OCI-LY7 (cell line): ENCODE data around the gene TPRN. TPM values are rescaled to one million over a fixed set of nuclear protein-coding genes. Genes with fewer than 3 reads are reported as not detected.
A peak's percentile ranks its signal among the peaks of the same experiment; 100 is the strongest.

Source experiments
- BruUV-seq: library from RNA; stranded (reverse); fragments of 400-500 nt; replicated peaks from 2 replicates; lab custom pipeline; 2021; lab: Mats Ljungman, UMichigan
- CTCF ChIA-PET: fragments of 300-600 bp; sonication (Branson Sonifier 250); formaldehyde crosslinking; loops from one replicate; lab custom pipeline; 2022; ENCODE audit warnings: antibody characterized with exemption; ENCODE audit not compliant: unreplicated experiment; lab: Charles Lee
- POLR2A ChIA-PET: fragments of 300-600 bp; sonication (Branson Sonifier 250); formaldehyde crosslinking; loops from one replicate; lab custom pipeline; 2022; ENCODE audit warnings: antibody characterized with exemption; lab: Charles Lee
- DNase-seq: peaks from one replicate; pipeline ENCODE4 v3.0.0-alpha.2; 2015; ENCODE audit warnings: low spot score
- H2AFZ ChIP-seq: fragments of 200-600 bp; sonication (generic), shearing (Covaris generic); 2 replicates; pipeline ENCODE4 v1.6.1; 2014; ENCODE audit warnings: mild to moderate bottlenecking, antibody characterized with exemption, low read length, moderate library complexity
- H3K27ac ChIP-seq: fragments of 200-600 bp; sonication (generic); 2 replicates; pipeline ENCODE4 v1.5.1; 2014; ENCODE audit warnings: mixed run types, low read depth, mild to moderate bottlenecking, moderate library complexity, low read length, inconsistent platforms; ENCODE audit not compliant: poor library complexity, severe bottlenecking
- H3K36me3 ChIP-seq: fragments of 200-600 bp; sonication (generic); 2 replicates; pipeline ENCODE4 v1.6.1; 2014; ENCODE audit warnings: mild to moderate bottlenecking, antibody characterized with exemption, low read length, moderate library complexity, mixed read lengths; ENCODE audit not compliant: insufficient read depth
- H3K4me1 ChIP-seq: fragments of 200-600 bp; sonication (generic); 2 replicates; pipeline ENCODE4 v1.5.1; 2014; ENCODE audit warnings: mild to moderate bottlenecking, low read length; ENCODE audit not compliant: insufficient read depth, poor library complexity, severe bottlenecking
- H3K4me2 ChIP-seq: fragments of 200-600 bp; sonication (generic); 2 replicates; pipeline ENCODE4 v1.6.1; 2014; ENCODE audit warnings: mild to moderate bottlenecking, low read length
- H3K4me3 ChIP-seq: fragments of 200-600 bp; sonication (generic); 2 replicates; pipeline ENCODE4 v1.5.1; 2014; ENCODE audit warnings: mild to moderate bottlenecking, low read depth, low read length; ENCODE audit not compliant: poor library complexity, severe bottlenecking
- H3K79me2 ChIP-seq: fragments of 200-600 bp; sonication (generic); 2 replicates; pipeline ENCODE4 v1.6.1; 2016; ENCODE audit warnings: low read depth, mild to moderate bottlenecking, low read length, moderate library complexity, mixed read lengths; ENCODE audit not compliant: insufficient read depth
- H3K9me2 ChIP-seq: fragments of 200-600 bp; sonication (generic); 2 replicates; pipeline ENCODE4 v1.6.1; 2016; ENCODE audit warnings: mild to moderate bottlenecking, low read length, mixed read lengths; ENCODE audit not compliant: insufficient read depth
- H3K9me3 ChIP-seq: fragments of 200-600 bp; sonication (generic); 2 replicates; pipeline ENCODE4 v1.6.1; 2014; ENCODE audit warnings: mild to moderate bottlenecking, mixed run types, low read length, mixed read lengths
- H4K20me1 ChIP-seq: fragments of 200-600 bp; sonication (generic); 2 replicates; pipeline ENCODE4 v1.6.1; 2014; ENCODE audit warnings: mild to moderate bottlenecking, antibody characterized with exemption, low read length, moderate library complexity, mixed read lengths; ENCODE audit not compliant: insufficient read depth
- EZH2phosphoT487 ChIP-seq: fragments of 200-600 bp; sonication (generic); IDR thresholded peaks from 2 replicates; pipeline ENCODE4 v1.6.1; 2018; ENCODE audit warnings: low read depth, borderline replicate concordance, mild to moderate bottlenecking, mixed run types, antibody characterized with exemption, low read length, moderate library complexity, mixed read lengths
- intact Hi-C: fragments of 100-400 bp; cut with micrococcal nuclease; formaldehyde crosslinking; loops from one replicate; pipeline ENCODE4 v1.10.0; 2022; ENCODE audit not compliant: unreplicated experiment
- total RNA-seq, 2 experiments: library from RNA; depleted of rRNA in 1 of 2; stranded (reverse); fragments of >200 nt in 1 of 2; shearing (Covaris generic) in 1 of 2; gene quantifications; 2 replicates each; pipeline ENCODE4 v1.2.3, GENCODE V29; 2014 to 2022
- TF ChIP-seq, protein P1 (sequence below): fragments of 200-600 bp; sonication (generic); conservative IDR thresholded peaks from 2 replicates; pipeline ENCODE4 v1.5.1; 2014; ENCODE audit warnings: mild to moderate bottlenecking, antibody characterized with exemption, low read length, moderate library complexity, mixed read lengths

TPRN gene
- total RNA-seq, 2 experiments from 2014 or later, result 9.0 to 15.9 TPM

DNA sequence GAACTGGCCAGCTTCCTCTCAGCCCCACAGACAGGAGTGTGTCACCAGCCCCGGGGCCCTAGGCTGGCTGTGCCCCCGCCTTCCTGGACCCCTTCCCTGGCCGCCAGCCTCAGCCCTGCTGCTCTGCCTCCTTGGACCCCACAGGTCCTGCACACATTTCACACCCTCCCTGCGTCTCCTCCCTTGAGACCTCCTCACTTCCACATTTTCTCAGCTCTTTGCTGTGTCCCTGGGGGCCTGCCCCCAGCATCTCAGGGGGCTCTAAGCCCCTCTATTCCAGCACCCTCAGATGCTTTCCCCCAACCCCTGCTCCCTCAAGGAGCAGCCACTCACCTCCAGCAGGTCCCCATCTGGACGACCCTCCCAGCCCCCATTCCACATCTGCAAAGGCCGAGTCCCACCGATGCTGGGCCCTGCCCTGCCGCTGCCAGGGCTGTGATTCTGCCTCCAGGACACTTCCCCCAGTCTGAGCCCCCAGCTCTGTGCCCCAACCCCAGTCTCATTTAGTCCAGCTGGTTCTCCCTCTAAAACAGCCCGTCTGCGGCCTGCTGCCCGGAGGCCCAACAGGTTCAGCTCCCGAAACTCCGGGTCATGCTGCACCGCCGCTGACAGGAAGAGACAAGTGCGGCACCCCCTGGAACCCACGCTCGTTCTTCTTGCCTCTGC, 34.4 kb upstream of the TPRN start:
- no peak overlapping the region for H3K27ac ChIP-seq
- no peak overlapping the region for H2AFZ ChIP-seq
- no peaks in the 10 kb centered on the region for H4K20me1 ChIP-seq
- H3K4me2 ChIP-seq, result peak overlapping the region; percentile 75
- no peak for TF ChIP-seq EZH2phosphoT487
- TF ChIP-seq, protein P1, sequence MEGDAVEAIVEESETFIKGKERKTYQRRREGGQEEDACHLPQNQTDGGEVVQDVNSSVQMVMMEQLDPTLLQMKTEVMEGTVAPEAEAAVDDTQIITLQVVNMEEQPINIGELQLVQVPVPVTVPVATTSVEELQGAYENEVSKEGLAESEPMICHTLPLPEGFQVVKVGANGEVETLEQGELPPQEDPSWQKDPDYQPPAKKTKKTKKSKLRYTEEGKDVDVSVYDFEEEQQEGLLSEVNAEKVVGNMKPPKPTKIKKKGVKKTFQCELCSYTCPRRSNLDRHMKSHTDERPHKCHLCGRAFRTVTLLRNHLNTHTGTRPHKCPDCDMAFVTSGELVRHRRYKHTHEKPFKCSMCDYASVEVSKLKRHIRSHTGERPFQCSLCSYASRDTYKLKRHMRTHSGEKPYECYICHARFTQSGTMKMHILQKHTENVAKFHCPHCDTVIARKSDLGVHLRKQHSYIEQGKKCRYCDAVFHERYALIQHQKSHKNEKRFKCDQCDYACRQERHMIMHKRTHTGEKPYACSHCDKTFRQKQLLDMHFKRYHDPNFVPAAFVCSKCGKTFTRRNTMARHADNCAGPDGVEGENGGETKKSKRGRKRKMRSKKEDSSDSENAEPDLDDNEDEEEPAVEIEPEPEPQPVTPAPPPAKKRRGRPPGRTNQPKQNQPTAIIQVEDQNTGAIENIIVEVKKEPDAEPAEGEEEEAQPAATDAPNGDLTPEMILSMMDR, result no peak
- ChIA-PET POLR2A (no interaction called here), CTCF (interaction anchor here (0.6 kb wide), 1 partner anchor 287 kb away, joined by 3 read pairs; no protein-coding TSS in a partner anchor)
- intact Hi-C loops, result no loop called here
- no peak overlapping the region for H3K4me3 ChIP-seq
- DNase-seq, result no peak
- H3K9me2 ChIP-seq, result no peaks in the 10 kb centered on the region
- H3K36me3 ChIP-seq, result no peaks in the 10 kb centered on the region; the same call in 1 of the 2 replicates
- H3K4me1 ChIP-seq, result peaks cover 49% of the 10 kb centered on the region
- H3K9me3 ChIP-seq, result no peaks in the 10 kb centered on the region
- H3K79me2 ChIP-seq, result peaks cover 16% of the 10 kb centered on the region; the same call in 1 of the 2 replicates
- BruUV-seq, result no TSS peak

- H3K4me1 ChIP-seq, result peaks cover 49% of the 10 kb centered on the region
- ChIA-PET POLR2A (no interaction called here), CTCF (no interaction called here)
- H3K4me3 ChIP-seq, result no peak overlapping the region
- TF ChIP-seq, protein P1, result no peak
- TF ChIP-seq EZH2phosphoT487, result no peak
- no TSS peak for BruUV-seq
- H4K20me1 ChIP-seq, result no peaks in the 10 kb centered on the region
- H3K9me3 ChIP-seq, result no peaks in the 10 kb centered on the region
- no peak for DNase-seq
- peaks cover 10% of the 10 kb centered on the region; the same call in 1 of the 2 replicates for H3K79me2 ChIP-seq
- H3K36me3 ChIP-seq, result no peaks in the 10 kb centered on the region; the same call in 1 of the 2 replicates
- H3K4me2 ChIP-seq, result peak overlapping the region; percentile 75; the same call in 1 of the 2 replicates
- no peak overlapping the region for H2AFZ ChIP-seq
- no peak overlapping the region for H3K27ac ChIP-seq
- H3K9me2 ChIP-seq, result no peaks in the 10 kb centered on the region
- intact Hi-C loops, result no loop called here
These were observed 33.6 kb upstream of the TPRN start for GRCh38 chr9:137234055-137234697.
